GM19043 (cell line): Measurements from ENCODE around the gene FHOD3.

Experiments used
- ATAC-seq: cut with Tn5 transposase; IDR thresholded peaks from one replicate; pipeline ENCODE4 v1.9.1; 2021; ENCODE audit warnings: low read depth; ENCODE audit not compliant: unreplicated experiment

Gene FHOD3

DNA sequence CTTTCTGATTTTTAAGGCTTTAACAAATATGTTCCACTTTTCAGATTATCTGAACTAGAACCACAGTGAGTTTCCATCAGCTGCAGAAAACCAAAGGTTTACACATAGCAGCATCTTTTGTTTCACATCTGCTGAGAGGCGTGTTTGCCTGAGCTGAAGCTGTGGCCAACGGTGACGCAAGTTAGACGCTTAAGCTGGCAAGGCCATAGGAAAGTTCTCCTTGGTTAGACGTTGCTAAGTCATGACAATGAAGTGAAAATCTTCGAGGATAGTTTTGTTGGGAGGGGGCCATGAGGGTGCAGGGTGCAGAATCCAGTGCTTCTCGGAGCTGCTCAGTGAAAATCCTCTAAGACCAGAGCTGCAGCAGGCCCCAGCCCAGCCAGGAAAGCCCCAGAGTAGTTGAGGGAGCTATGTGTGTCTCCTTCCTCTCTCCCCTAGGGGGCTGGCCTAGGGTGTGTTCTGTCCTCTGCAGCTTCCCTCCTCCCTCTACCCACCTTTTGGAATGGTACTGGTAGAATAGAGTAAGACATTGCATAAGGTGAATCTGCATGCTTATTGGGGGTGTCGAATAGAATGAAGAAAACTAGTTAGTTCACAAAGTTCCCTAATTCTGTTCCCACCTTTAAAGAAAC is 105.4 kb downstream of the FHOD3 start:
- no peak for ATAC-seq

DNA sequence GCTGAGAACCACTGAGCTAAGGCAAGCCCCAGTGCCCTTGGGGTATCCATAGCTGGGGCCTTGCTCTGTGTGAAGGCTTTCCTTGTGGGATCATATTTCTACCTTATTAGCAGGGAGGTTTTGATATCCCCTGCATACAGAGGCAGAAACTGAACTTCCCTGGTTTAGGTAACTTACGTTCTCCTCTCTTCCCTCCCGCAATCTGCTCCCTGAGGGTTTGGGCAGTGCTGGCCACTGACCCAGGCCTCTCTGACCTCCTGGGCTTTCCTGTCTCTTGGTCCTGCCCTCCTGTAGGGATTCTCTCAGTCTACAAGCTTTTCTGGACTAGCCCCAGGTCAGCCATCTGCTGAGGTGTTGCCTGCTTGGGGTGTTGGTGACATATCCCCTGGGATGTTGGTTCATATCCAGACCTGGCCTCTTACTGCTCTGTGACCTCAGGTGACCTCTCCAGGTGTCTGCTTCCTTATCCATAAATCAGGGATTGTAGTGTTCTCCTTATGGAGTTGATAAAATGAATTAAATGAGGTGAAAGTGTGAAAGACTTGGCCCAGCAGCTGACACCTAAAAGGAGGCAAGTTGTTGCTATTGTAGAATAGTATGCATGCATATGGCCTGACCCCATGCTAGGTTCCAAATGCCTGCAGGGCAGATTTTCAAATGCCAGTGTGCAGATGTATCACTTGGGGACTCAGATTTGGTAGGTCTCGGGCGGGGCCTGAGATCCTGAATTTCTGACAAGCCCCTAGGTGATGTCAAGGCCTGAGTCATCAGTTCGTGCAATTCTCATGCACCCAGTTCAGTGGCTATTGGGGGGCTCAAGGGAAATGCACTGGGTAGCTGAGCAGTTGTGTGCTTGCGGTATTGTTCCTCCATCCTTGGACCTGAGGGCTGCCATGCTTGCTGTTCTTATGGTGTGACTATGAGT is 106.6 kb downstream of the FHOD3 start:
- no peak for ATAC-seq

DNA sequence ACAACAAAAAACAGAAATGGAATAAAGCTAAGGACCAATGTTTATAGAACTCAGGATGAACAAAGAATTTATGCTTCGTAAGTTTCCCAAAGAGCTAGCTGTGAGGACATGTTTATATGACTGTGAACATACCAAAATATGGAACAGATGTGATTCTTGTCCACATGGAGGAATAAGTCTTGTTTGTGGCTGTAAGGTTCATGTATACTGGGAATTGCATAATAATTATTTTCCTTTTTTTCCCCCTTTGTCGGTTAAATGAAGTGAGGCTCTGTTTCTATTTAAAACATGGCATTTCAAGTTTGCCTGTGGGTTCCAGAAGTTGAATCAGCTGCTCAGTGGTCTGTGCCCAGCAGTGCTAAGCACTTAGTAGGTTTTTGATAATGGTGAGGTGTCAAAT is 108.1 kb downstream of the FHOD3 start:
- ATAC-seq: no peak

DNA sequence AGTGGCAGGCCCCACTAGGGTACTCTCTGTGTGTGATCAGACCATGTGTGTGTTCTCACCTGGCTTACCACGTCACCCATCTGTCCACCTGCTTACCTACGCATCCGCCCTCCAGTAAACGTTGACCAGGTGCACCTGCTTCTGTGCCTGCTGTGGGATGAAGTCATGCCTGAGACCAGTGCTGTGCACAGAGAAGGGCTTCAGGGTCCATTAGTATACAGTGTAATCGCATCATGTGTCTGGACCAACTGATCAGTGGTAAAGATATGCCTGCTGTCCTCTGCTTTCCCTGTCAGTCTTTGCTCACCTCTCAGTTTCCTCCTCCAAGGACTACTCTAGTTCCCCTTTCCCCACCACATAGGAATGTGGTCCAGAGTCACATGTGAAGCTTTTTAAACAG is 109.3 kb downstream of the FHOD3 start:
- ATAC-seq: no peak

DNA sequence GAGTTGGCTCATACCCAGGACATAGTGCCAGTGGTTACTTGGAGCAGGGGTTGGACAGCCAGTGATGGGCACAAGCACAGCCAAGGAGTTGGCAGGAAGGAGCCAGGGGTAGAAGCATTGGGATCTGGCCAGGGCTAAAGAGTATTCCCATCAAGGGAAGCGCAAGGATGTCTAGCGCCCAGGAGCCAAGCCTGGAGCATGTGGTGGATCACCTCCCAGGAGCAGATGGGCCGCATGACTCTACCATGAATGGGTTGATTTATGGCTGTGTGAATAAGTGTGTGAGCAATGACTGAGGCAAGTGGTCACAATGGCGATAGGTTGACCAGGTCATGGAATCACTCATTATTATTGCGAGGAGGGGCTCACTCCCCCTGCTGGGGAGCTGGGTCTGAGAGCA is 111.1 kb downstream of the FHOD3 start:
- no peak for ATAC-seq

DNA sequence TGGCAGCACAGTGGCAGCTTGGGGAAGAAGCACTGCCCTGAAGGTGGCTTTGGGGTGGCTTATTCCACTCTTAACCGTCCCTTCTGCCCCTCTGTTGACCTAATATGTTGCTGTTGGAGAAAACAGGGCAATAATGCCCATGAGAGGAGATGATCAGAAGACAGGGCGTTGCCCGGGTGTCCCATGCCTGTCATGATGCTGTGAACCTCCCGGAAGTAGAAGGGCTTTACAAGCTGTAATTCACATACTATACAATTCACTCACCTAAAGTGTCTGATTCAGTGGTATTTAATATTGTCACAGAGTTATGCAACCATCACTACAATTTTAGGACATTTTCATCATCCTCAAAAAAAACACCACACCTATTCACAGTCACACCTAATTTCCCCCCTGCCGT is 112.3 kb downstream of the FHOD3 start:
- ATAC-seq: no peak

DNA sequence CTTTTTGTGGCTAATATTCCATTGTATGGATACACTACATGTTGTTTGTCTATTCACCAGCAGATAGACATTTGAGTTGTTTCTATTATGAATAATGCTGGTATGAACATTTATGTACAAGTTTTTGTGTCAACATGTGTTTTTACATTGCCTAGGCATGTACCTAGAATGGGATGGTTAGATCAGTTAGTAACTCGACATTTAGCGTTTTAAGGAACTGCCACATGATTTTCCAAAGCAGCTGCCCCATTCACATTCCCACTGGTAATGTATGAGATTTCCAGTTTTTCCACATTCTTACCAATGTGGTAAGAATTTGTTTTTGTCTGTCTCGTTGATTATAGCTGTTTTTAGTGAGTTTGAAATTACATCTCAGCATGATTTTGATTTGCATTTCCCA is 112.8 kb downstream of the FHOD3 start:
- no peak for ATAC-seq

DNA sequence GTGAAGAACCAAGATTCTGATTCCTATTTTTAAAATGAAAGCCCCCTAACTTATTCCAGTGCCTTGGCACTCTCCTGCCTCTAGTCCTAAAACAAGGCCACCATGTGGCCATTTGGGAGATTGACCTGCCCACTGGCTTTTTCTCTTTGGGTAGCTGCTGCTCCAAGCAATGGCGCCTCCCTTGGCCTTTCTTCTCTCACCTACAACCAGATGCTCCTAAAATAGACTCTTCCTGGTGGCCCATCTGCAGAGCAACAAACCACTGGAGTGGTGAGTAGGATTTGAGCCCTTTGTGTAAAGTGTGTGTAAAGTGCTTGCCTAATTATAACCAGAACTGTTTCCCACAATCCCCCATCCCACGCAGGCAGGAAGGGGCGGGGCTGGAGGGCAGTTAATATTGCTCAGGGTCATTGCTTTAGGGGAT is 114.2 kb downstream of the FHOD3 start:
- ATAC-seq: no peak

DNA sequence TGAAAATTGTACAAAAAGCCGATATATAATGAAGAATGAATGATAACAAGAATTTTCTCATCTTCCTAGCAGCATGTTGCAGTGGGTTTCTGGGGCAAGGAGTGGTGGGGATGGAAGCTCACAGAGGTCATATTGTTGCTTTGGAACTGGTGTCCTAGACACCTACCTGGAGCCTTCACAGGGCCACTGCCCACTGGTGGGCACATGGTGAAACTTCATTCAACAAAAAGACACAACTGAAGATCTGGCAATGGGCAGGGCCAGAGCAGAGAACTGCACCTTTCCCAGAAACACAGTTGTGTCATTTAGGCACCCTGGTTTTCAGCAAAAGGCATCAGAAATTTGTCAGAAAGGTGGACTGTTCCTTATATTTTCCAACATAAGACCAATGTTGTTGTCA is 115.3 kb downstream of the FHOD3 start:
- no peak for ATAC-seq

DNA sequence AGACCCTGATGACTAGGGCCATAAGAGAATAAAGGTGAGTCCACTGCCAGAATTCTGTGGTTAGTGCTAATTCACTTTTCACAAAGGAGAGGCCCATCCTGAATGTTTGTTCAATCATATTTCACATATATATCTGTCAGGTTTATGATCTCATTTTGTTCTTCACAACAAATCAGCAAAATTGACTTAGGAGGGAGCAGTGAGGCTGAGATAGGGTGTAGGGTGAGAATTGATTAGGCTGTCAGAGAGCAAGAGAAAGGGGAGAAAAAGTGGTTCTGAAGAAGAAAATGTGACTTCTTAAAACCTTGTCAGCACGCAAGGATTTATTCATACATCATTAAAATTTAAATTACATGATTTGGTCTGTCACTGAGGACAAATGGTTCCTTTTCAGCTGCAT is 117.7 kb downstream of the FHOD3 start:
- no peak for ATAC-seq

DNA sequence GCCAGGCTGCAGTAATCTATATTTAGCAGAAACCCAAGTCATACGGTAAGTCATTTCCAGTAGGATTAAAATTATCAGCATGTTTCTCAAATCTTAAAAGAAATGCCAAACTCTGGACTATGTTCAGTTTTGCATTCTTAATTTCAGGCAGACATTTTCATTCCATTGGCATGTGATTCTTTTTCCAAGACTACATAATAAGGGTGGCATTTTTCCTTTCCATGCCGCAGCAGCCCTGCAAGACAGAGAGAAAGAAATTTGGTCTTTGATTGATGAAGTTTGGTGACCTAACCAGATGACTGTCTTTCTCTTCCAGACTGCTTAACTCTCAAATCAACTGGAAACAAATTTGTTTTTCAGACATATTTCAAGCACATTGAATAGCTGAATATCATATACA is 118.1 kb downstream of the FHOD3 start:
- no peak for ATAC-seq

DNA sequence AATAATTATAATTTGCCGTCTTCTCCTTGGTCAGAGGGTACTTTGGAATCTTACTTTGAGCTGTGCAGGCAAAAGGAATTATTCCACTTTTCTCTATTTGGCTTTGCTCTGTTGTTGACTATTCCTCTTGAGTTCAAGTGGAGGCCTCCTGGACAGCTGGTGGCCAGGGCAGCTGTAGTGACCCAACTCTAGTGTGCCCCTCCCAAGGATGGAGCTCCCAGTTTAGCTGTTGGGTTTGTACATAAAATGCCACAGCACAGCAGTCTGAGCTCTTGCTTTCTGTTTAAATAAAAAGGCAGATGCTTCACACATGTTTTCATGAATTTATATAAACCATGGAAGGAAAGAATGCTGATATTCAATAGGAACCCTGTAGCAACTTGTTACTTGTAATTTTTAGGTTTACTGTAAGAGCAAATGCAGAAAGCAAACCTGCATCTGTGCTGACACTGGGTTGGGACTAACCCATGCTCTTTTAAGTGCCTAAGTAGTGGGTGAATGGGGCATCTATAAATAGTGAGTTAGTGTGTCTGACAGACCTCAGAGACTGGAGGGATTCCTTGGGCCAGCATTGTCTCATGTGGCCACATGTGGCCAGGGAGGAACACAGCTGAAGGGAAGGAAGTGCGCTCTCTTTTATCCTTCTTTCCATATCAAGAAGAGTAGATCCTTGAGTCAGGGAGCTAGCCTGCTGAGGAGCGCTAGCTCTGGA is 121.8 kb downstream of the FHOD3 start:
- no peak for ATAC-seq

DNA sequence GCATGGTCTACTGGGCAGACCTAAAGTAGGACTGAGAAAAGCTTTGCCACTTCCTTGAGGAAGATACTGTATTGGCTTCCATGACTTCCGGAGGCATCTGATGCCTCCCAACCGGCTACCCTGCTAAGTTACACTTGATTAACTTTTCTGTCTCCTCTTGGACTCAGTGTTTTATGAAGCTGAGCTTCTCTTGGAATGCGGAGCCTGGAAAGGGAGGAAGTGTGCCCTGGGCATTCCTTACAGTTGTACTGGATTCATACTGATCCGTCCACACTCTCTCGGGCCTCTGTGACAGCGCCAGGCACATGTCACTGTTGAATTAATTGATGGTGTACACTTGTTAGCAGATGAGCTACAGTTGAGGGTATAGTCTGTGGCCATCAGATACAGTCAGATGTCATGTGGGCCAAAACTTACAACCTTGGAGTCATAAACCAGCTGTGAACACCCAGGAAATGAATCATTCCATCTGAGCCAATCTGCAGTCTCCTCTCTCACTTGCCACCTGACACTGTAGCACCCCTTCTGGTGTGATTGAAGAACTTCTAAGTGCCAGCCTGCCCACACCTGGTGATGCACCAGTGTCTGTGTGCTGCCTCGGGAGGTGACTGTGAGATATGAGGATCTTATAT is 122.5 kb downstream of the FHOD3 start:
- ATAC-seq: peak; percentile 59

DNA sequence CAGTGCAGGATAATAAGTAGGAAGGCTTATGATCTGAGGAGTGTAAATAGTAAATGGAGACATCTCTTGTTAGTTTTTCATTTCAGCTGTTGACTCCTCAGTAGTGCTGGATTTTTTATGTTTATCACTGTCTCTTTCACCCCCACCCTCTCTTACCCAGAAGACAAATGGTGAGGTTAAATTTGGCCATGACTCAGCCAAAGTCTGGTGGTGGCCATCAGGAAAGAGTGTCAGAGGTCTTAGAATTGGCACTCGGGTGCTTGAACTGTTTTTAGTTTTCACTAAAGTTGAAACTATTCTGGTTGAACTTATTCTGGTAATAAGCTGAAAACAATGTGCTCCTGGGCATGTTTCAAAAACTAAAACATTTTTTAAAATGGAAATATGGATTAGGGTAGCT is 123.3 kb downstream of the FHOD3 start:
- ATAC-seq: no peak

DNA sequence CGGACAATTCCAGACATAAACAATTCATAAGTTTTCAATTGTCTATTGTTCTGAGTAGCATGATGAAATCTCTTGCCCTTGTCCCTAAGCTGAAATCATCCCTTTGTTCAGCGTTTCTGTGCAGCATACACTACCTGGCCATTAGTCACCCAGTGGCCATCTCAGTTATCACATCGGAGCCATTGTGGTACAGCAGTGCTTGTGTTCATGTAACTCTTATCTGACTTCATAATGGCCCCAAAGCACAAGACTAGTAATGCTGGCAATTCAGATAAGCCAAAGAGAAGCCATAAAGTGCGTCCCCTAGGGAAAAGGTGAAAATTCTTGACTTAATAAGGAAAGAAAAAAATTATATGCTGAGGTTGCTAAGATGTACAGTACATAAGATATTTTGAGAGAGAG is 127.2 kb downstream of the FHOD3 start:
- no peak for ATAC-seq

DNA sequence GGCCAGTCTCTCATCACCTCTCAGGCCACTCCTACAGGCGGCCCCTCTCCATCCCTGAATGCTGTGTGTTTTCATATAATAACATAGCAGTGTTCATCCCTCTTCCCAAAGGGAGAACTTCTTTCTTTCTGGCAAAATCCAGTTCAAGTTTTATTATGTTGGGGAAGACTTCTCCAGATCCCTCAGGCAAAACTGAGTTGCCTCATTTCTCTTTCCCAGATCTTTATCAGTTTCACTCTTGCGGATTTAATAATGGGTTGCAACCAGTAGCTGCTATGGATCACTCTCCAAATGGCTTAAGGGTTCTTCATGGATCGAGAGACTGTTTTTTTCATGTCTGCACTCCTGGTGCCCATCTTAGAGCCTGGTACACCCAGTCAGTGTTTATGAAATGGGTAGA is 129.9 kb downstream of the FHOD3 start:
- no peak for ATAC-seq

DNA sequence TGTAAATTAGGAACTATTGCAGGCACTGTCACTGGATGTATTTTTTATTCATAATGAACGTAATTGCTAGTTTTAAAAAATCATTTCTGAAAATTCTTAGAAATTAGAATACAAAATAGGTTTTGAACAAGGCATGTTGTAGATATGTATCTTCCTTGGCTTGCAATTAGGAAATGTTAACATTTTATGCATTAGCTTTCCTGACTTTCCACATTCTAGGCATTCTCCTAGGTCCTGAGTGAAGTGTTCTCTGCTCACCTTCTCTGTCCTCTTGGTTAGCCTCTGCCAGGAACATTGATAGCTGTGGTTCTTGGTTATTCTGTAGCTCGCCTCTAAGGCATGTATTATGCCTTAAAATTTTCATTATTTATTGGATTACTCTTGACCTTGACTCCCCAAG is 130.3 kb downstream of the FHOD3 start:
- ATAC-seq: no peak

DNA sequence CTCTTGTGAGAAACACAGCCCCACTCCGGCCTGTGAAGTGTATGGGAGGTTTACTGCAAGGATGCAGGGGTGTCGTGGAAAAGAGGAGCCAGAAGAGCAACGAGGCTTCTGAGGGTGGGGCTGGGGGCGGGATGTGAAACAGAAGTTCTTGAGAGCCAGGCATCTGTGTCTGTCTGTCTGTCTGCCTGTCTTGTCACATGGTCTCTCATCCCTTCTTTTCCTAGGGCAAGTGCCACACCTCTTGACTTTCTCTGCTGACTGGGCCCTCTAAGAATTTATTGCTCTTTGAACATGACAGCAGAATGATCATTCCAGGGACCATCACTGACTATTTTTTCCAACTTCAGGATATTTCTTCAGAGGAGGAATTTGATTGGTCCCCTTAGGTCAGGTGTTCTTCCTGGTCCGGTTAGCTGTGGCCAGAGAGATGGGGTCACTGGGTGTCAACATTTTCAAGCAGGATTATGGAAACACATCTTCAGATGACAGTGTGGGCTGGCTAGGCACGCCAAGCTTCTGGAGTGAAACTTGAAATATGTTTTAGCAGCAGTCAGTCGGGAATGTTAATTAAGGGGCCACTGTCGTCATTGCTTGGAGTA is 131.0 kb downstream of the FHOD3 start:
- ATAC-seq: no peak

DNA sequence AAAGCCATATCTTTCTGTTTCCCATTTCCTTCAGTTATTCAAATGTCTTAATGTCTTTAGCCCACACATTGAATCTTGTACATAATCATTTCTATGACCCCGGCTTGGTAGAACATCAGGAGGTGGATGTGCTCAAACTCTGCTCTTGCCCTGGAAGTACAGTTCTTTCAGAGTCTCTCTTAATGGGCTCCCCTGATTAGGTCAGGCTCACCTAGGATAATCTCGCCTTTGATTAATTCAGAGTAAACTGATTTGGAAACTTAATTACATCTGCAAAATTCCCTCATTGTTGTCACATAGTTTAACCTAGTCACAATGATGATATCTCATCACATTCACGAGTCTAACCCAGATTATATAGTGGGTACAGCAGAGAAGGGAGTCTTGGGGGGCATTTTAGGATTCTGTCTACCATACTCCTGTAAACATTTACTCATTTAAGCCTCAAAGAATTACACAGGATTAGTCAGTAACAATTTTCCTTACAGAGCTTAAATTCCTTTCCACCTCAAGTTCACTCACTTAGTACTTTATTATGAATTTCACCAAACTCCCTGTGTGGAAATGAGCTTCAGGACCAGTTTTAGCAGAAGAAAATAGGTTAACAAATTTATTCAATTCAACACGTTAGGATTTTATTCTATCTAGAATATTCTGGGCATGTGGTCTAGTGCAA is 135.5 kb downstream of the FHOD3 start:
- ATAC-seq: no peak

DNA sequence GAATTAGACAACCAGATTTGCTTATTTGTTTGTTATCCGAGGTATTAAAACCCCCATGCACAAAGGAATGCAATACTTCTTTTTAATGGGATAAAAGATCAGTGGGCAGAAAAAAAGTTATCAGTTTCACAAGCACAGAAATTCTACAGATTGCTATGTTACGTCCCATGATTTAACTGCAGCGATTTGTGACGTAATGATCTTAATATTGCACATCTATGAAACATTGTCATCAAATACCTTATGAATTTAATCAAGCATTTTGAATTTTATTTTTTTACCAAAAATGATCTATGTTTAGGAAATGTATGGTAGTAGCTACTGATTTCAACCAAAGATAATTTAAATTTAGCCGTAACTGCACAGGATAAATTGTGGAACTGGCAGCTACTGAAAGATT is 138.9 kb downstream of the FHOD3 start:
- ATAC-seq: no peak
